Endothelial cell of umbilical vein (primary cell): ENCODE data around the gene MAML1. TPM values are rescaled to one million over a fixed set of nuclear protein-coding genes. Genes with fewer than 3 reads are reported as not detected.

Source experiments
- BruUV-seq: library from RNA; stranded (reverse); fragments of 400-500 nt; replicated peaks from 2 replicates; lab custom pipeline; 2021; lab: Mats Ljungman, UMichigan
- CTCF ChIA-PET: fragments of 300-600, 350-600 bp; sonication (Branson Sonifier 250); formaldehyde crosslinking; loops from one replicate; lab custom pipeline; 2021; ENCODE audit warnings: antibody characterized with exemption, inconsistent platforms; lab: Charles Lee
- POLR2A ChIA-PET: fragments of 300-600, 350-600 bp; sonication (Branson Sonifier 250); formaldehyde crosslinking; loops from one replicate; lab custom pipeline; 2021; ENCODE audit warnings: antibody characterized with exemption, inconsistent platforms; lab: Charles Lee
- DNase-seq: peaks from one replicate; pipeline ENCODE4 v3.0.0-alpha.2; 2011; ENCODE audit warnings: low read depth, low spot score
- FAIRE-seq: peaks from 2 replicates; lab custom pipeline; 2011; peaks lifted over from hg19 to GRCh38; lab: Jason Lieb, UNC
- H2AFZ ChIP-seq: 2 replicates; pipeline ENCODE4 v1.6.0; 2012; ENCODE audit warnings: low read depth, low read length, control low read depth, inconsistent platforms
- H3K27ac ChIP-seq: 2 replicates; pipeline ENCODE4 v1.5.1; 2011; ENCODE audit warnings: low read depth, mild to moderate bottlenecking, control low read depth, low read length, moderate library complexity; ENCODE audit not compliant: insufficient read depth
- H3K27me3 ChIP-seq, 2 experiments: 2 replicates each; pipeline versions ENCODE4 v1.6.0 to v1.6.1; 2011; ENCODE audit warnings: low read length in 2 of 2, mixed read lengths in 1 of 2; ENCODE audit not compliant: control insufficient read depth in 2 of 2, insufficient read depth in 2 of 2
- H3K36me3 ChIP-seq, 2 experiments: 2 replicates in 1 of 2; 3 replicates in 1 of 2; pipeline ENCODE4 v1.5.1; 2011; ENCODE audit warnings: low read length in 2 of 2, mild to moderate bottlenecking in 1 of 2, moderate library complexity in 1 of 2; ENCODE audit not compliant: control insufficient read depth in 2 of 2, insufficient read depth in 2 of 2; ENCODE audit errors: extremely low read depth in 1 of 2
- H3K4me1 ChIP-seq: 3 replicates; pipeline ENCODE4 v1.5.1; 2011; ENCODE audit warnings: mild to moderate bottlenecking, low read length; ENCODE audit not compliant: control insufficient read depth, insufficient read depth; ENCODE audit errors: extremely low read depth
- H3K4me2 ChIP-seq: 2 replicates; pipeline ENCODE4 v1.6.1; 2011; ENCODE audit warnings: low read length, control low read depth, mixed read lengths; ENCODE audit not compliant: insufficient read depth
- H3K4me3 ChIP-seq, 3 experiments: fragments of 200-600 bp in 1 of 3; sonication (generic), shearing (Covaris generic) in 1 of 3; replicated peaks in 1 of 3; 2 replicates each; pipeline ENCODE4 v1.5.1; 2011 to 2016; ENCODE audit warnings: control low read depth in 3 of 3, low read length in 3 of 3, mild to moderate bottlenecking in 2 of 3, inconsistent platforms in 1 of 3, low read depth in 1 of 3, moderate library complexity in 1 of 3; ENCODE audit not compliant: insufficient read depth in 1 of 3
- H3K79me2 ChIP-seq: 2 replicates; pipeline ENCODE4 v1.6.0; 2012; ENCODE audit warnings: low read length, inconsistent platforms; ENCODE audit not compliant: control insufficient read depth, insufficient read depth
- H3K9ac ChIP-seq: replicated peaks from 2 replicates; pipeline ENCODE3; 2011; ENCODE audit warnings: low read length, control low read depth; ENCODE audit not compliant: insufficient read depth; ENCODE audit errors: extremely low read depth
- H3K9me1 ChIP-seq: replicated peaks from 3 replicates; pipeline ENCODE4 v1.6.0; 2011; ENCODE audit warnings: mild to moderate bottlenecking, low read length; ENCODE audit not compliant: control insufficient read depth, insufficient read depth; ENCODE audit errors: extremely low read depth
- H3K9me3 ChIP-seq: replicated peaks from 2 replicates; pipeline ENCODE4 v1.5.1; 2012; ENCODE audit warnings: low read length, inconsistent platforms; ENCODE audit not compliant: control insufficient read depth, insufficient read depth
- H4K20me1 ChIP-seq: replicated peaks from 2 replicates; pipeline ENCODE3; 2011; ENCODE audit warnings: mild to moderate bottlenecking, low read length; ENCODE audit not compliant: control insufficient read depth, insufficient read depth; ENCODE audit errors: extremely low read depth
- EZH2 ChIP-seq: IDR thresholded peaks from 2 replicates; pipeline ENCODE4 v1.6.1; 2012; ENCODE audit warnings: borderline replicate concordance, low read depth, mild to moderate bottlenecking, moderate library complexity, low read length, inconsistent platforms; ENCODE audit not compliant: severe bottlenecking
- FOS ChIP-seq: IDR thresholded peaks from 2 replicates; pipeline ENCODE4 v1.6.1; 2011; ENCODE audit warnings: mild to moderate bottlenecking, low read length, moderate library complexity, borderline replicate concordance; ENCODE audit not compliant: insufficient read depth
- GATA2 ChIP-seq: IDR thresholded peaks from 2 replicates; pipeline ENCODE4 v1.7.0; 2011; ENCODE audit warnings: low read depth, mild to moderate bottlenecking, moderate library complexity, mixed read lengths, low read length; ENCODE audit not compliant: insufficient read length, insufficient read depth
- JUN ChIP-seq: IDR thresholded peaks from 2 replicates; pipeline ENCODE4 v1.6.1; 2011; ENCODE audit warnings: borderline replicate concordance, low read depth; ENCODE audit not compliant: insufficient read length, insufficient read depth
- MYC ChIP-seq: IDR thresholded peaks from one replicate; pipeline ENCODE4 v1.6.1; 2011; ENCODE audit warnings: mild to moderate bottlenecking, low read depth, low read length
- POLR2A ChIP-seq: IDR thresholded peaks from 2 replicates; pipeline ENCODE4 v1.6.1; 2012; ENCODE audit warnings: low read depth, mild to moderate bottlenecking, control low read depth, low read length
- POLR2AphosphoS5 ChIP-seq: IDR thresholded peaks from 2 replicates; pipeline ENCODE4 v1.6.1; 2012; ENCODE audit warnings: low read depth, mild to moderate bottlenecking, control low read depth, low read length, moderate library complexity; ENCODE audit not compliant: insufficient read depth
- dilution Hi-C: fragments of 300-500 bp; cut with MboI; formaldehyde crosslinking; loops from one replicate; pipeline ENCODE4 v1.15.0; 2019; ENCODE audit warnings: low sequenced_read_pairs; ENCODE audit not compliant: extremely low pct_ligation_motif_present
- intact Hi-C: fragments of 100-400 bp; cut with micrococcal nuclease; formaldehyde crosslinking; loops from one replicate; pipeline ENCODE4 v1.10.0; 2022
- polyA plus RNA-seq, 4 experiments: library from polyadenylated mRNA; depleted of rRNA in 3 of 4; stranded (reverse) in 3 of 4; unstranded in 1 of 4; fragments of >200 nt; gene quantifications; 2 replicates each; pipeline versions ENCODE4 v1.2.1 to v1.2.3, GENCODE V29; 2011 to 2012; ENCODE audit warnings: missing spikeins in 1 of 4
- total RNA-seq: library from RNA; stranded (reverse); gene quantifications from 2 replicates; pipeline ENCODE4 v1.2.3, GENCODE V29; 2021
- TF ChIP-seq, protein P1 (sequence below), 2 donors: IDR thresholded peaks; 1 replicate in 1 of 2; 2 replicates in 1 of 2; pipeline ENCODE4 v1.5.1; 2011; ENCODE audit warnings: low read length in 2 of 2, mild to moderate bottlenecking in 2 of 2, moderate library complexity in 2 of 2, control low read depth in 1 of 2, inconsistent platforms in 1 of 2, low read depth in 1 of 2; ENCODE audit not compliant: insufficient read depth in 1 of 2; ENCODE audit errors: extremely low read depth in 1 of 2
- TF ChIP-seq, protein P2 (sequence below): IDR thresholded peaks from 2 replicates; pipeline ENCODE4 v1.6.1; 2011; ENCODE audit not compliant: insufficient read depth, insufficient read length

Gene MAML1
- total and polyA plus RNA-seq, 2 donors (not counting 3 experiments of a cell fraction or from before 2014, with no cell fraction given): 12.4 to 29.0 TPM

DNA sequence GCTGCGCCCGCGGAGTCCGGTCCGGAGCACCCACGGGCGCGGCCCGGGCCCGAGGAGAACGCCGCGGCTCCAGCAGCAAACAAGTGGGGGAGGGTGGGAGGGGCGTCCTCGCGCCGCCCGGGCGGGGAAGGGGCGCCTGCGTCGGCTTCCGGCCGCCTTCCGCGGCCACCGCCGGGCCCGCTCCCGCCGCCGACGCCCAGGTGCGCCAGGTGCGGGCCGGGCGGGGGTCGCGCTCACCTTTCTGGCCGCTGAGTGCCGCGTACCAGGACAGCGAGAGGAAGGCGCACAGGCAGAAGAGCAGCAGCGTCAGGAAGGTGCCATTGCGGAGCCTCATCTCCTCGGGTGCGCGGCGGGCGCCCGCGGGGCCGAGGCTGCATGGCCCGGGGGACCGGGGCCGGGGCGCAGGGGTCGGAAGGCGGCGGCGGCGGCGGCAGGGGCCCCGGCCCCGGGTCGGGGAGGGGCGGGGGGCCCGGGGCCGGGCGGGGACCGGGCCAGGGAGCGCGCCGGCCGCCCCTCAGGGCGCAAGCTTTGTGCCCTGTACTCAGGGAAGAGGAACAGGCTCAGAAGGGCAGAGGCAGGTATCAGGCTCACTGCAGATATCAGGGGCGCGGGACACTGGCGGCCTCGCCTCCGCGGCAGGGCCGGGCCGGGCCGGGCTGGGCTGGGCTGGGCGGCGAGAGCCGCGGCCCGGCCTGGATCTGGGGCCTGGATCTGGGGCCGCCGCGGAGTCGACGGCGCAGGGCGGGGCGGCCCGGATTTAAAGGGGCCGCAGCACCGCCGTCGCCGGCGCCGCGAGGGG lies 73.8 kb downstream of the MAML1 start, which contains the start of gene MGAT4B:
TSS of gene MGAT4B (minus strand) at position 617 of the 799 bp plus-strand sequence. CDS start at position 334, 283 bp downstream.
- H3K9me3 ChIP-seq: no peaks in the 10 kb centered on the region
- H3K4me2 ChIP-seq: peak within 1 kb of the TSS; percentile 71
- intact Hi-C loops: loop anchor here (1.0 to 5.0 kb wide), 2 partner anchors 13 to 109 kb away; partner anchors contain the start of gene CANX
- H3K9ac ChIP-seq: peak within 1 kb of the TSS; percentile 66
- H3K27me3 ChIP-seq: no peaks in the 10 kb centered on the region
- peaks cover 0 to 4% of the 10 kb centered on the region in 2 experiments for H3K36me3 ChIP-seq
- H2AFZ ChIP-seq: peak within 1 kb of the TSS; percentile 69
- FAIRE-seq (peak; percentile 35), DNase-seq (peak; percentile 68)
- H4K20me1 ChIP-seq: no peaks in the 10 kb centered on the region
- no peak for TF ChIP-seq GATA2
- TF ChIP-seq, protein P1, sequence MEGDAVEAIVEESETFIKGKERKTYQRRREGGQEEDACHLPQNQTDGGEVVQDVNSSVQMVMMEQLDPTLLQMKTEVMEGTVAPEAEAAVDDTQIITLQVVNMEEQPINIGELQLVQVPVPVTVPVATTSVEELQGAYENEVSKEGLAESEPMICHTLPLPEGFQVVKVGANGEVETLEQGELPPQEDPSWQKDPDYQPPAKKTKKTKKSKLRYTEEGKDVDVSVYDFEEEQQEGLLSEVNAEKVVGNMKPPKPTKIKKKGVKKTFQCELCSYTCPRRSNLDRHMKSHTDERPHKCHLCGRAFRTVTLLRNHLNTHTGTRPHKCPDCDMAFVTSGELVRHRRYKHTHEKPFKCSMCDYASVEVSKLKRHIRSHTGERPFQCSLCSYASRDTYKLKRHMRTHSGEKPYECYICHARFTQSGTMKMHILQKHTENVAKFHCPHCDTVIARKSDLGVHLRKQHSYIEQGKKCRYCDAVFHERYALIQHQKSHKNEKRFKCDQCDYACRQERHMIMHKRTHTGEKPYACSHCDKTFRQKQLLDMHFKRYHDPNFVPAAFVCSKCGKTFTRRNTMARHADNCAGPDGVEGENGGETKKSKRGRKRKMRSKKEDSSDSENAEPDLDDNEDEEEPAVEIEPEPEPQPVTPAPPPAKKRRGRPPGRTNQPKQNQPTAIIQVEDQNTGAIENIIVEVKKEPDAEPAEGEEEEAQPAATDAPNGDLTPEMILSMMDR (IDR thresholded peaks at IDR 0.05; ENCODE audit: extremely low read depth in 1 of 2, insufficient read depth in 1 of 2, low read depth in 1 of 2, low read length in 2 of 2): no peak
- TF ChIP-seq JUN: no peak
- TF ChIP-seq FOS: no peak
- TF ChIP-seq EZH2: no peak
- TF ChIP-seq POLR2AphosphoS5: peak; percentile 87
- no peak for TF ChIP-seq MYC
- peak; percentile 70 for TF ChIP-seq POLR2A
- TF ChIP-seq, protein P2, sequence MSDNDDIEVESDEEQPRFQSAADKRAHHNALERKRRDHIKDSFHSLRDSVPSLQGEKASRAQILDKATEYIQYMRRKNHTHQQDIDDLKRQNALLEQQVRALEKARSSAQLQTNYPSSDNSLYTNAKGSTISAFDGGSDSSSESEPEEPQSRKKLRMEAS: no peak
- H3K79me2 ChIP-seq: peaks cover 33% of the 10 kb centered on the region
- peaks cover 23% of the 10 kb centered on the region for H3K4me1 ChIP-seq
- POLR2A ChIA-PET: interaction anchor here (0.6 to 1.1 kb wide), 3 partner anchors 9 to 14 kb away, joined by 3 to 10 read pairs (median 6); partner anchors contain the start of gene SQSTM1
- CTCF ChIA-PET: interaction anchor here (1.0 to 1.7 kb wide), 3 partner anchors 9 to 31 kb away, joined by 3 to 4 read pairs (median 4); no protein-coding TSS in a partner anchor
- peak within 1 kb of the TSS; percentile 67 for H3K27ac ChIP-seq
- H3K9me1 ChIP-seq: no peaks in the 10 kb centered on the region
- no TSS peak for BruUV-seq
- H3K4me3 ChIP-seq: peak within 1 kb of the TSS; percentile 55 to 90 (median 82)
- dilution Hi-C loops: no loop called here
